HG03378 (cell line): ENCODE data around the gene NSMCE3.

ENCODE experiments used
- ATAC-seq: cut with Tn5 transposase; IDR thresholded peaks from one replicate; pipeline ENCODE4 v1.9.1; 2021; ENCODE audit warnings: mild to moderate bottlenecking, moderate library complexity; ENCODE audit not compliant: unreplicated experiment

The NSMCE3 gene

DNA sequence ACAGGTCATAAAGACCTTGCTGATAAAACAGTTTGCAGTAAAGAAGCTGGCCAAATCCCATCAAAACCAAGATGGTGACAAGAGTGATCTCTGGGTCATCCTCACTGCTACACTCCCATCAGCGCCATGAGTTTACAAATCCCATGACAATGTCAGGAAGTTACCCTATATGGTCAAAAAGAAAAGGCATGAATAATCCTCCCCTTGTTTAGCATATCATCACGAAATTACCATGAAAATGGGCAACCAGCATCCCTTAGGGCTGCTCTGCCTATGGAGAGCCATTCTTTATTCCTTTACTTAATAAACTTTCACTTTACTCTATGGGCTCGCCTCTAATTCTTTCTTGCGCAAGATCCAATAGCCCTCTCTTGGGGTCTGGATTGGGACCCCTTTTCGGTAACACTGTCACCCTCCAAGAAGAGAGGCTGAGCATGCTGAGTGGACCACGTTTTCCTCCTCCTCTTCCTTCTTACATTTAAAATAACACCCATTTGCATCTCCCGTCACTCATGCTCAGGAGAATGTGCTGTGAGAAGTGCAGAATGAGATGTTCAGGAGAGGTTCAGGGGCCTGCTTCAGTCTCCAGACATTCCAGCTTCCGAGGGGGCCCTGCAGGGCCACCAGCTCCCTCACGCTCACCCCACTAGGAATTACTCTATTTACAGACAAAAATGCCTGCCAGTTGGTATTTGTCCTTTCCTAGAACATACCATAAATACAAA, 47.3 kb downstream of the NSMCE3 start:
- no peak for ATAC-seq

DNA sequence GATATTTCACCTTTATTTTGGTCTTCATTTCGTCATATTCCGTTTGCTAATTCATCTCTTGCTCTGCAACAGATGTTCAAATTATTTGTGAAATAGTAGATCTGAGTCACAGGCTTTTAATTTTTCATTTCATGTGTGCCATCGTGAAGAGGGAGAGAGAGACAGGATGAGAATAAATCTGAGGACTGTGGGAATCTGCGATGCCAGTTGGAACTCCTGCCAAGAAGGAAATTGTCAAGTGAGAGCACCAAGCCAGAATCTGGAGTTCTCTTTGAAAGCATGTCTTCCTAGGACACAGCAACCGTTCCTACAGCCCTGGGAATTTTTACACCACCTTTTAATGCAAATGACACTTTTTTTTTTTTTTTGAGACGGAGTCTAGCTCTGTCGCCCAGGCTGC, 48.8 kb downstream of the NSMCE3 start:
- ATAC-seq = no peak

GRCh38 chr15:29216955-29217354, 52.7 kb downstream of the NSMCE3 start:
- no peak for ATAC-seq
